A673 (cell line): Measurements from ENCODE around the gene CARD18. TPM values are rescaled to one million over a fixed set of nuclear protein-coding genes. Genes with fewer than 3 reads are reported as not detected.

Source experiments
- BruUV-seq: library from RNA; stranded (reverse); fragments of 400-500 nt; replicated peaks from 2 replicates; lab custom pipeline; 2021; lab: Mats Ljungman, UMichigan
- CTCF ChIA-PET: fragments of 300-600 bp; sonication (Branson Sonifier 250); formaldehyde crosslinking; loops from one replicate; lab custom pipeline; 2022; ENCODE audit warnings: antibody characterized with exemption; lab: Charles Lee
- POLR2A ChIA-PET: fragments of 300-600 bp; sonication (Branson Sonifier 250); formaldehyde crosslinking; loops from one replicate; lab custom pipeline; 2022; ENCODE audit warnings: antibody characterized with exemption; ENCODE audit not compliant: low non-redundant PET; lab: Charles Lee
- DNase-seq: peaks from one replicate; pipeline ENCODE4 v3.0.0-alpha.2; 2015; ENCODE audit warnings: low spot score
- H3K27ac ChIP-seq: fragments of 200-600 bp; sonication (generic); 2 replicates; pipeline ENCODE4 v1.5.1; 2016; ENCODE audit warnings: mixed run types, low read depth, mild to moderate bottlenecking, mixed read lengths, antibody characterized with exemption, low read length; ENCODE audit not compliant: poor library complexity, severe bottlenecking
- H3K27me3 ChIP-seq: fragments of 200-600 bp; sonication (generic); replicated peaks from 2 replicates; pipeline ENCODE4 v1.6.1; 2017; ENCODE audit warnings: mixed run types, low read depth, mild to moderate bottlenecking, mixed read lengths, antibody characterized with exemption, low read length; ENCODE audit not compliant: insufficient read depth, poor library complexity
- H3K36me3 ChIP-seq: fragments of 200-600 bp; sonication (generic); 2 replicates; pipeline ENCODE4 v1.6.1; 2016; ENCODE audit warnings: mixed run types, mild to moderate bottlenecking, mixed read lengths, antibody characterized with exemption, low read length; ENCODE audit not compliant: insufficient read depth, poor library complexity, severe bottlenecking
- H3K4me1 ChIP-seq: fragments of 200-600 bp; sonication (generic); 2 replicates; pipeline ENCODE4 v1.6.1; 2017; ENCODE audit warnings: mixed run types, mild to moderate bottlenecking, mixed read lengths, antibody characterized with exemption, low read length; ENCODE audit not compliant: insufficient read depth, poor library complexity, severe bottlenecking
- H3K4me3 ChIP-seq: fragments of 200-600 bp; sonication (generic); 2 replicates; pipeline ENCODE4 v1.5.1; 2016; ENCODE audit warnings: low read depth, mixed run types, mild to moderate bottlenecking, mixed read lengths, low read length; ENCODE audit not compliant: poor library complexity, severe bottlenecking
- H3K9me3 ChIP-seq: fragments of 200-600 bp; sonication (generic); 2 replicates; pipeline ENCODE4 v1.6.1; 2016; ENCODE audit warnings: mixed run types, low read depth, mild to moderate bottlenecking, mixed read lengths, antibody characterized with exemption, low read length; ENCODE audit not compliant: poor library complexity, severe bottlenecking
- CTCF ChIP-seq: fragments of 300-800, 200-600 bp; sonication (generic); conservative IDR thresholded peaks from 2 replicates; pipeline ENCODE4 v1.5.1; 2017; ENCODE audit warnings: low read depth, mild to moderate bottlenecking, antibody characterized with exemption, low read length, moderate library complexity, mixed read lengths
- EZH2 ChIP-seq: fragments of 200-600 bp; sonication (generic); IDR thresholded peaks from 2 replicates; pipeline ENCODE4 v1.6.1; 2017; ENCODE audit warnings: borderline replicate concordance, low read depth, mild to moderate bottlenecking, mixed read lengths, antibody characterized with exemption, low read length; ENCODE audit not compliant: poor library complexity, severe bottlenecking
- intact Hi-C: fragments of 100-400 bp; cut with micrococcal nuclease; formaldehyde crosslinking; loops from one replicate; pipeline ENCODE4 v1.10.0; 2022; ENCODE audit not compliant: unreplicated experiment
- total RNA-seq: library from RNA; stranded (reverse); gene quantifications from 2 replicates; pipeline ENCODE4 v1.2.3, GENCODE V29; 2021

Gene CARD18
- total RNA-seq, 1 experiment from 2014 or later, result not detected

- Histone ChIP-seq H3K27ac (no peak overlapping the region), H3K4me1 (peaks cover 7% of the 10 kb centered on the region), H3K9me3 (no peaks in the 10 kb centered on the region), H3K27me3 (no peaks in the 10 kb centered on the region), H3K4me3 (no peak overlapping the region), H3K36me3 (no peaks in the 10 kb centered on the region)
- BruUV-seq, result no TSS peak
- ChIA-PET POLR2A (no interaction called here), CTCF (no interaction called here)
- no peak for DNase-seq
- TF ChIP-seq EZH2, result no peak
- TF ChIP-seq CTCF, result no peak
- intact Hi-C loops, result no loop called here
These were observed 13.8 kb upstream of the CARD18 start for GRCh38 chr11:105153392-105153791.

GRCh38 chr11:105152560-105152959 lies 13.0 kb upstream of the CARD18 start:
- DNase-seq, result no peak
- CTCF ChIA-PET, result no interaction called here
- Histone ChIP-seq H3K27me3 (no peaks in the 10 kb centered on the region), H3K4me1 (peaks cover 7% of the 10 kb centered on the region), H3K9me3 (no peaks in the 10 kb centered on the region), H3K4me3 (no peak overlapping the region), H3K27ac (no peak overlapping the region), H3K36me3 (no peaks in the 10 kb centered on the region)
- TF ChIP-seq EZH2 (no peak), CTCF (no peak)
- POLR2A ChIA-PET, result no interaction called here
- intact Hi-C loops, result no loop called here
- no TSS peak for BruUV-seq

- H3K27me3 ChIP-seq, result no peaks in the 10 kb centered on the region
- TF ChIP-seq EZH2, result no peak
- no peak for TF ChIP-seq CTCF
- intact Hi-C loops, result no loop called here
- H3K27ac ChIP-seq, result no peak overlapping the region
- ChIA-PET POLR2A (no interaction called here), CTCF (no interaction called here)
- H3K4me1 ChIP-seq, result peaks cover 7% of the 10 kb centered on the region
- H3K36me3 ChIP-seq, result no peaks in the 10 kb centered on the region
- no peak for DNase-seq
- no peak overlapping the region for H3K4me3 ChIP-seq
- no peaks in the 10 kb centered on the region for H3K9me3 ChIP-seq
- no TSS peak for BruUV-seq
These were observed 12.5 kb upstream of the CARD18 start for GRCh38 chr11:105152021-105152512.
